GM13977 (cell line): ENCODE data around the gene MCUB.

Experiments used
- DNase-seq: peaks from one replicate; pipeline ENCODE4 v3.0.0; 2012; ENCODE audit warnings: low spot score
- in situ Hi-C: fragments of 300-500 bp; cut with MboI; formaldehyde crosslinking; loops from one replicate; pipeline ENCODE4 v1.12.0; 2022; ENCODE audit warnings: low sequenced_read_pairs, low pct_unique_long_range_greater_than_20kb, mixed read lengths, inconsistent platforms; ENCODE audit not compliant: unreplicated experiment
- TF ChIP-seq, protein P1 (sequence below): IDR thresholded peaks from 2 replicates; pipeline ENCODE4 v1.5.1; 2012; ENCODE audit warnings: mild to moderate bottlenecking, control low read depth; ENCODE audit not compliant: insufficient read depth; ENCODE audit errors: extremely low read depth, missing control alignments

Gene MCUB

GRCh38 chr4:109560687-109561461 is 828 bp downstream of the MCUB start:
- TF ChIP-seq, protein P1, sequence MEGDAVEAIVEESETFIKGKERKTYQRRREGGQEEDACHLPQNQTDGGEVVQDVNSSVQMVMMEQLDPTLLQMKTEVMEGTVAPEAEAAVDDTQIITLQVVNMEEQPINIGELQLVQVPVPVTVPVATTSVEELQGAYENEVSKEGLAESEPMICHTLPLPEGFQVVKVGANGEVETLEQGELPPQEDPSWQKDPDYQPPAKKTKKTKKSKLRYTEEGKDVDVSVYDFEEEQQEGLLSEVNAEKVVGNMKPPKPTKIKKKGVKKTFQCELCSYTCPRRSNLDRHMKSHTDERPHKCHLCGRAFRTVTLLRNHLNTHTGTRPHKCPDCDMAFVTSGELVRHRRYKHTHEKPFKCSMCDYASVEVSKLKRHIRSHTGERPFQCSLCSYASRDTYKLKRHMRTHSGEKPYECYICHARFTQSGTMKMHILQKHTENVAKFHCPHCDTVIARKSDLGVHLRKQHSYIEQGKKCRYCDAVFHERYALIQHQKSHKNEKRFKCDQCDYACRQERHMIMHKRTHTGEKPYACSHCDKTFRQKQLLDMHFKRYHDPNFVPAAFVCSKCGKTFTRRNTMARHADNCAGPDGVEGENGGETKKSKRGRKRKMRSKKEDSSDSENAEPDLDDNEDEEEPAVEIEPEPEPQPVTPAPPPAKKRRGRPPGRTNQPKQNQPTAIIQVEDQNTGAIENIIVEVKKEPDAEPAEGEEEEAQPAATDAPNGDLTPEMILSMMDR = no peak
- DNase-seq = peak; percentile 87
- in situ Hi-C loops = no loop called here

GRCh38 chr4:109562457-109563239 is 2.6 kb downstream of the MCUB start:
- DNase-seq = no peak

DNA sequence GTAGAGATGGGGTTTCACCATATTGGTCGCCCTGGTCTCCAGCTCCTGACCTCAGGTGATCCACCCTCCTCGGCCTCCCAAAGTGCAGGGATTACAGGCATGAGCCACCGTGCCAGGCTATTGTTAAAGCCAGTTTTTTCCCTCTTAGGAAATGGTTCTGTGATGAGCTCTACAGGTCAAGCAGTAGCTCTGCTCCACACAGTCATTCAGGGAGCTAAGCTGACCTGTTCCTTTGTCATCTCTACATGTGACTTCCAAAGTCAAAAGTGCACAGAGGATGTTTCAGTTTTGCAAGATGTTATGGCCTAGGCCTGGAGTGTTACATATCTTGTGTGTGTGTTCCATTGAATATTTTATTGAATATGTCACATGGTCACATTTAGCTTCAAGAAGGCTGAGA is 11.4 kb downstream of the MCUB start:
- TF ChIP-seq, protein P1 = no peak
- in situ Hi-C loops = no loop called here

More at GRCh38 chr4:109562457-109563239, 2.6 kb downstream of the MCUB start:
- in situ Hi-C loops = no loop called here
- TF ChIP-seq, protein P1 = no peak

DNA sequence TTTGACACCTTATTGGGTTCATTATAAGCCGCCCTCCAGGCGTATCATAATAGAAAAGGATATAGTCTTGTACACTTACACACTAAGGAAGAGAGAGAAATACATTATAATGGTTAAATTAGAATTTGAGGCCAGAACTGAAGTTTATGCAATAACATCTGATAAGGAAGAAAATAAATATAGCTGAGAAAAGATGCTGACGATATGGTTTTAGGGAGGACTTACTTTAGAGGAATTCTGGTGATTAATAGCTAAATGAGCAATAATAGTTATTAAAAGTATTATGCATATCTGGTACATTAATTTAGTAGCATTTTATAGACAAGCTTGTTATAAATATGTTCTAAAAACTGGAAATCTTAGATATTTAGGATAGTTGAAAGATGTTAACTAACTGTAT is 12.1 kb downstream of the MCUB start:
- in situ Hi-C loops = no loop called here
- no peak for DNase-seq
- TF ChIP-seq, protein P1 = no peak

More for the DNA sequence above, 11.4 kb downstream of the MCUB start:
- no peak for DNase-seq

DNA sequence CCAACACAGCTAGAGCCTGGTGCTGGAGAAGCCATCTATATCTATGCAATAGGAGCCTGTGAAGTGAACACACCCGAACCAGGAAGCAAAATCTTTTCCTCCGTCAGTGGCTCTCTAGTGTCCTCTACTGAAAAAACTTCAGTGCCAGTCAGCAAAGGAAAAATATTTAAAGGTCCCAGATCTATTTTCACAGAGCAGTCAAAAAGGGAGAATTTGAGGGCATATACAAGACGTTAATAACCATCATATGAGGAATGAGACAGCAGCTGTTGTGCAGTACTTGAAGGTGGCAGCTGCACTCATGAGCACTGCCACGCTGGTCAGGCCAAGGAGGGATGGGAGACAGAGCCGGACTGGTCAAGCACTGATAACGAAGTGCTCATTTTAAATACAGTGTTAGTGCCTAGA is 14.4 kb downstream of the MCUB start:
- in situ Hi-C loops = no loop called here
- TF ChIP-seq, protein P1 = peak; percentile 5
- DNase-seq = no peak

DNA sequence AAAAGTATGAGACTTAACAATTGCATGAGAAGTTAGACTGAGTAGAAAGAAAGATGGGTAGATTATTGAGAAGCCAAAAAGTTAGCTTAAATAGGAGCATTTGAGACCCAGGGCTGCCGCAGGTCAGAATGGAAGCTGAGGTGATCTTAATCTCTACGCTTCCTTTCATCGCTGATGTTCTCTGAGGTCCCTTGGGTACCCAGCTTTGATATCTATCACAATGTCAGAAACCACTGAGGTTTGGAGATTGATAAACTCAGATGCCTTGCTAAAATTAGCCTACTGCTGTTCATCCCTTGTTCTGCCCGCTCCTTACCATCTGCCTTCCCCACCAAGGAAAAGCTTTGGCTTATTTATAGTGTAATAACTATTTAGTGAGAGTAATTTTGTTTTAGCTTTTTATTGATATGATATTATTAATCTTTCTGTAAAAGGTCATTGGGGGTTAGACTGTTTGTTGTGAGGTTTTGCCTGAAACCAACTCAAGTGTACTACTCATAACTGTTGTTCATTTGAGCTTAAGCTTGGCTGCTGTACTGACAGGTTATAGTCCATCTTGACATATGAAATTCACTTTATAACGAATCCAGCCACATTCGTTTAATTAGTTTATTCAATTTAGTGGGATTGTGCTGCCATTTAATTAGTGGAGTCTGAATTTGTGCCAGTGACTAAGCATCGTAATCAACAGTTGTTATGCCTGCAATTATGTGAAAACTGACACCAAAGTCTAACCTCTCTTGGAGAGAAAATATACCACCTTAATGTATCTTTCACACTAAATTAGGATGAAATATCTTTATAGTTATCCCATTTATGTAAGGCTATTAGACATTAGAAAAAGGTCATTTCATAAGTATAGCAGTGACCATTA is 15.1 kb downstream of the MCUB start:
- in situ Hi-C loops = no loop called here
- TF ChIP-seq, protein P1 = no peak
- DNase-seq = no peak
